ENCODE results near the gene COBL.

Gene COBL

GRCh38 chr7:50982626-50983025 lies 334.0 kb downstream of the COBL start:
- Histone ChIP-seq H3K36me3 (ENCODE audit: control insufficient read depth, insufficient read depth, low read length) (no peaks in the 10 kb centered on the region), H3K4me3 (replicated peaks; ENCODE audit: low read depth, low read length) (no peak overlapping the region), H3K27me3 (replicated peaks; ENCODE audit: control insufficient read depth, insufficient read depth, low read length) (no peaks in the 10 kb centered on the region)
- TF ChIP-seq CTCF (IDR thresholded peaks at IDR 0.05; ENCODE audit: insufficient read depth, low read length, poor library complexity, severe bottlenecking), result no peak
- no peak for DNase-seq (ENCODE audit: extremely low read depth, insufficient read length)

DNA sequence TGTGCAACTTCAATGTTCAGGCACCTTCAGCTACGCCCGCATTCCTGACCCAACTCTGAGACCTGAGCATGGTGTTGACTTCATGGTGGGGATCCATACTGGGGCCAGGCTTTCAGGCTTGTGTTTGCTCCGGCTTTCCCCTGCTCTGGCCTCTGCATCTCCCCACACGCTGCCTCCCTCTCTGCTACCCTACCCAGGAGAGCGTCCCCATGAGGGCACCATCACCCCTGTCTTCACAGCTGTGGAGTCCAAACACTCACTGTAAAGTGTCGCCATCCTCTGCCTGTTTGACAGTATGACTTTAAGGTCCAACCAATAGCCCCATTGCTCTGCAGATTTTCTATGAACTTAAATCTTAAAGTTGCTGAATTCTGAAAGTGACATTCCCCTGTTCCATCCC lies 334.9 kb downstream of the COBL start:
- H3K4me3 ChIP-seq (replicated peaks; ENCODE audit: low read depth, low read length), result no peak overlapping the region
- TF ChIP-seq CTCF (IDR thresholded peaks at IDR 0.05; ENCODE audit: insufficient read depth, low read length, poor library complexity, severe bottlenecking), result no peak
- no peak for DNase-seq (ENCODE audit: extremely low read depth, insufficient read length)
- no peaks in the 10 kb centered on the region for H3K36me3 ChIP-seq (ENCODE audit: control insufficient read depth, insufficient read depth, low read length)
- no peaks in the 10 kb centered on the region for H3K27me3 ChIP-seq (replicated peaks; ENCODE audit: control insufficient read depth, insufficient read depth, low read length)

GRCh38 chr7:50980411-50980810 lies 336.2 kb downstream of the COBL start:
- no peak for TF ChIP-seq CTCF (IDR thresholded peaks at IDR 0.05; ENCODE audit: insufficient read depth, low read length, poor library complexity, severe bottlenecking)
- Histone ChIP-seq H3K4me3 (replicated peaks; ENCODE audit: low read depth, low read length) (no peak overlapping the region), H3K27me3 (replicated peaks; ENCODE audit: control insufficient read depth, insufficient read depth, low read length) (no peaks in the 10 kb centered on the region), H3K36me3 (ENCODE audit: control insufficient read depth, insufficient read depth, low read length) (no peaks in the 10 kb centered on the region)
- DNase-seq (ENCODE audit: extremely low read depth, insufficient read length), result no peak

GRCh38 chr7:50978633-50979215 lies 337.9 kb downstream of the COBL start:
- no peak for DNase-seq (ENCODE audit: extremely low read depth, insufficient read length)
- no peaks in the 10 kb centered on the region for H3K36me3 ChIP-seq (ENCODE audit: control insufficient read depth, insufficient read depth, low read length)
- no peaks in the 10 kb centered on the region for H3K27me3 ChIP-seq (replicated peaks; ENCODE audit: control insufficient read depth, insufficient read depth, low read length)
- H3K4me3 ChIP-seq (replicated peaks; ENCODE audit: low read depth, low read length), result no peak overlapping the region
- no peak for TF ChIP-seq CTCF (IDR thresholded peaks at IDR 0.05; ENCODE audit: insufficient read depth, low read length, poor library complexity, severe bottlenecking)

DNA sequence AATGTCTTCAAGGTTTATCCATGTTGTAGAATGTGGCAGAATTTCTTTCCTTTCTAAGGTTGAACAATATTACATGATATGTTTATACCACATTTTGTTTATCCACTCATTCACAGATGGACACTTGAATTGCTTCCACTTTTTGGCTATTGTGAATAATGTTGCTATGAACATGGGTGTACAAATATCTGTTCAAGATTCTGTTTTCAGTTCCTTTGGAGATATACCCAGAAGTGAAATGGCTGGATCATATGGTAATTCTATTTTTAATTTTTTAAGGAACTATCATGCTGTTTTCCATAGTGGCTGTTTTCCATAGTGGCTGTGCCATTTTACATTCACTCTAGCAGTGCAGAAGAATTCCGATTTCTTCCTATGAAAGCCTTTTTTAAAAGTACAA lies 339.2 kb downstream of the COBL start:
- Histone ChIP-seq H3K4me3 (replicated peaks; ENCODE audit: low read depth, low read length) (no peak overlapping the region), H3K27me3 (replicated peaks; ENCODE audit: control insufficient read depth, insufficient read depth, low read length) (no peaks in the 10 kb centered on the region), H3K36me3 (ENCODE audit: control insufficient read depth, insufficient read depth, low read length) (no peaks in the 10 kb centered on the region)
- TF ChIP-seq CTCF (IDR thresholded peaks at IDR 0.05; ENCODE audit: insufficient read depth, low read length, poor library complexity, severe bottlenecking), result no peak
- DNase-seq (ENCODE audit: extremely low read depth, insufficient read length), result no peak

- TF ChIP-seq CTCF (IDR thresholded peaks at IDR 0.05; ENCODE audit: insufficient read depth, low read length, poor library complexity, severe bottlenecking), result no peak
- no peaks in the 10 kb centered on the region for H3K36me3 ChIP-seq (ENCODE audit: control insufficient read depth, insufficient read depth, low read length)
- no peak overlapping the region for H3K4me3 ChIP-seq (replicated peaks; ENCODE audit: low read depth, low read length)
Observed at GRCh38 chr7:50976064-50976463, 340.5 kb downstream of the COBL start.

More at GRCh38 chr7:50976064-50976463, 340.5 kb downstream of the COBL start:
- no peaks in the 10 kb centered on the region for H3K27me3 ChIP-seq (replicated peaks; ENCODE audit: control insufficient read depth, insufficient read depth, low read length)
- DNase-seq (ENCODE audit: extremely low read depth, insufficient read length), result no peak

Measured in GM06990 (cell line).